Measurements from ENCODE around the gene TMPRSS4.

Gene TMPRSS4

GRCh38 chr11:118135051-118135795 is 58.3 kb downstream of the TMPRSS4 start:
- DNase-seq (ENCODE audit: low spot score): no peak

- DNase-seq (ENCODE audit: low spot score): no peak
Measured at GRCh38 chr11:118135796-118136165, 58.9 kb downstream of the TMPRSS4 start.

GRCh38 chr11:118136341-118136740 is 59.5 kb downstream of the TMPRSS4 start:
- DNase-seq (ENCODE audit: low spot score): no peak

GRCh38 chr11:118136801-118137200 is 59.9 kb downstream of the TMPRSS4 start:
- DNase-seq (ENCODE audit: low spot score): no peak

- DNase-seq (ENCODE audit: low spot score): no peak
Measured at GRCh38 chr11:118138839-118139420, 62.1 kb downstream of the TMPRSS4 start.

- DNase-seq (ENCODE audit: low spot score): no peak
Measured at GRCh38 chr11:118139578-118139977, 62.7 kb downstream of the TMPRSS4 start.

- no peak for DNase-seq (ENCODE audit: low spot score)
Measured at GRCh38 chr11:118142081-118142480, 65.2 kb downstream of the TMPRSS4 start.

- no peak for DNase-seq (ENCODE audit: low spot score)
Measured at GRCh38 chr11:118142809-118143208, 65.9 kb downstream of the TMPRSS4 start.

GRCh38 chr11:118143661-118144185 is 66.8 kb downstream of the TMPRSS4 start:
- DNase-seq (ENCODE audit: low spot score): no peak

- no peak for DNase-seq (ENCODE audit: low spot score)
Measured at GRCh38 chr11:118144301-118145268, 67.7 kb downstream of the TMPRSS4 start.

GRCh38 chr11:118145285-118146227 is 68.7 kb downstream of the TMPRSS4 start:
- DNase-seq (ENCODE audit: low spot score): peak; percentile 92

- DNase-seq (ENCODE audit: low spot score): no peak
Measured at GRCh38 chr11:118146554-118146953, 69.7 kb downstream of the TMPRSS4 start.

- no peak for DNase-seq (ENCODE audit: low spot score)
Measured at GRCh38 chr11:118147502-118147901, 70.6 kb downstream of the TMPRSS4 start.

- DNase-seq (ENCODE audit: low spot score): no peak
Measured at GRCh38 chr11:118148240-118148639, 71.4 kb downstream of the TMPRSS4 start.

GRCh38 chr11:118148856-118149255 is 72.0 kb downstream of the TMPRSS4 start:
- DNase-seq (ENCODE audit: low spot score): no peak

- no peak for DNase-seq (ENCODE audit: low spot score)
Measured at GRCh38 chr11:118149493-118149892, 72.6 kb downstream of the TMPRSS4 start.

- DNase-seq (ENCODE audit: low spot score): no peak
Measured at GRCh38 chr11:118151431-118151830, 74.6 kb downstream of the TMPRSS4 start.

GRCh38 chr11:118152020-118152551 is 75.2 kb downstream of the TMPRSS4 start:
- DNase-seq (ENCODE audit: low spot score): no peak

GRCh38 chr11:118152552-118153471 is 75.9 kb downstream of the TMPRSS4 start, which contains the start of gene SCN4B:
Gene SCN4B, minus strand, starts transcription at chr11:118152823. Its CDS starts 150 bp downstream, at chr11:118152673.
- DNase-seq (ENCODE audit: low spot score): no peak

- no peak for DNase-seq (ENCODE audit: low spot score)
Measured at GRCh38 chr11:118153516-118153915, 76.6 kb downstream of the TMPRSS4 start.

Data from activated CD4-positive, alpha-beta T cell treated with anti-CD3 and anti-CD28 coated beads, Interleukin-2, Interleukin-4, amounts not matched to agents 100 ng/mL and 50 ng/mL, durations not matched to agents 16 hours and 8 hours (primary cell).